Fibroblast of skin of right biceps (primary cell): ENCODE data around the gene TBC1D20.

Experiments used
- DNase-seq: peaks from one replicate; pipeline ENCODE4 v3.0.0-alpha.2; 2013

Gene TBC1D20

GRCh38 chr20:437787-438486 is 24.4 kb downstream of the TBC1D20 start:
- DNase-seq = no peak

DNA sequence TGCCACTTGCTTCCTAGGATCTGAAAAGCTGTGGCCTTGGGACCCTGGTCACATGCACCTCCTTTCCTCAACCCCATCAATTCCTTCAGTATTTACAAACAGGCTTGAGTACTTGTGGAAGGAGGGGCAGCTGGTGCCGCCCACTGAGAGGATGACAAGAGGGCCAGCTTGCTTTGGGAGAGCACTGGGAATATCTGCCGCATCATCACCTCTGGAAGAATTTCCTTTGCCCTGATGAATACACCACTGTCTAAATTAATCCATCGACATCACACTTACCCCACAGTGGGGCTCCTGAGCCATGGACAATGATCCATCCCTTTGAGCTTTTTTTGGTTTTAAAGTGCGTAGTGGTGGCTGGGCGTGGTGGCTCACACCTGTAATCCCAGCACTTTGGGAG is 25.9 kb downstream of the TBC1D20 start:
- DNase-seq = no peak

GRCh38 chr20:435558-435957 is 26.8 kb downstream of the TBC1D20 start:
- DNase-seq = no peak

DNA sequence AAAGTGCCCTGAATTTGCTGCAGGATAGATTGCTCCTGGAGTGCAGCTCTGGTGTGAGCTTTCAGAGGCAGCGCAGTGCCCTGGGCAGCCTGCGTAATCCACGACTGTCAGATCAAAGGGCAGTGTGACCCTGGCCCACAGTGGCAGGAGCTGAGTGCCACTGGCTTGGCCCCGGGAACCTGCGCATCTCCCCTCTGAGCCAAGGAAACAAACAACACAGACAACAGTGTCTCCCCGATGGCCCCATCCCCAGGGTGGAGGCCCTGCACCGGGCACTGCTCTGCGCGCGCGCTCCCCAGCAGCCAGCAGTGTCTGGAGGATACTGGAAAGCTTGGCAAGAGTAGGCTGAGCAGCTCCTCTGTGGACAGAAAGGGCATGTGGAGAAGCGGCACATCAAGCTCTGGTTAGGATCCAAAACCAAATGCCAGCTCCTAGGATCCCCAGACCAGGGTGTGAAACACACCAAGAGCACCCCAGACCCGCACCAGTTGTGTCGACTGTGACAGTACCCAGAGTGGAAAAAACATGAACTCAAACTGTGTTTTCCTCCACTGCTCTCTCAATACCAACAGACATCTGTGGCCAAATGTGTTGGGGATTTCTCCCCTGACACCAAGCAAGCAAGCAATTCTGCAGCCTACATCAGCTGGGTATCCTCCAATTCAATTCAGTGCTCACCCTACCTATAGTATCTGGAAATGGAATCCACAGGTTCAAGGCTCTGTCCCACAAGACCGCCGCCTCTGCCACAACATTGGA is 27.5 kb downstream of the TBC1D20 start:
- no peak for DNase-seq

- DNase-seq = no peak
Observed at GRCh38 chr20:434221-434620, 28.1 kb downstream of the TBC1D20 start.

GRCh38 chr20:433300-433975 is 28.9 kb downstream of the TBC1D20 start:
- no peak for DNase-seq

DNA sequence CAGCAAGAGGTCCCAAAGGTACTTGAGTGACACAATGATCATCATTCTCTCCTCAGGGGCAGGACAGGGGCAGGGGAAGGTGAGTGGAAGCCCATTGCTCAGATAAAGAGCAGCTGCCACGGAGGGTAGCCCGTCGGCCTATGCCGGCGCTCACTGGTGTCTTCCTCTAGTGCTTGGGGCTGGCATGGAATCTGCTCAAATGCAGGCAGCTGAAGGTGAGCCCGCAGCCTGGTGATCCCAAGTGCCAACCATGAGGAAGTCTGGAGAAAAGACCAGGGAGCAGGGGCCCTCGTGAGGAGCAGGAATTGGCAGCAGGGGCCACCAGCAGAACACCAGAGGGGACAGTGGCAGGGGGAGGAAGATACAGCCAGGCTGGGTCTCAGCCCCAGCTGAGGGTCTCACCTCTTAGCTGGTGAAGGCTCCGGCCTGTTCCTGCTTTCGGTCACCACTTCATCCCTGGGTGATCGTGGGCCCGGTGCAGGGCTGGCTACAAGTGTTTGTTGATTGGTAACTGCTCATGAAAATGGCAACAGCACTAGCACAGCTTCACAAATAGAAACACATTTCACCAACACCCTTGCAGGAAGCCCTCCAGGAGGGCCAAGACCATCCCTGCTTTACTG is 29.5 kb downstream of the TBC1D20 start:
- no peak for DNase-seq

- DNase-seq = no peak
Observed at GRCh38 chr20:432208-432607, 30.1 kb downstream of the TBC1D20 start.

DNA sequence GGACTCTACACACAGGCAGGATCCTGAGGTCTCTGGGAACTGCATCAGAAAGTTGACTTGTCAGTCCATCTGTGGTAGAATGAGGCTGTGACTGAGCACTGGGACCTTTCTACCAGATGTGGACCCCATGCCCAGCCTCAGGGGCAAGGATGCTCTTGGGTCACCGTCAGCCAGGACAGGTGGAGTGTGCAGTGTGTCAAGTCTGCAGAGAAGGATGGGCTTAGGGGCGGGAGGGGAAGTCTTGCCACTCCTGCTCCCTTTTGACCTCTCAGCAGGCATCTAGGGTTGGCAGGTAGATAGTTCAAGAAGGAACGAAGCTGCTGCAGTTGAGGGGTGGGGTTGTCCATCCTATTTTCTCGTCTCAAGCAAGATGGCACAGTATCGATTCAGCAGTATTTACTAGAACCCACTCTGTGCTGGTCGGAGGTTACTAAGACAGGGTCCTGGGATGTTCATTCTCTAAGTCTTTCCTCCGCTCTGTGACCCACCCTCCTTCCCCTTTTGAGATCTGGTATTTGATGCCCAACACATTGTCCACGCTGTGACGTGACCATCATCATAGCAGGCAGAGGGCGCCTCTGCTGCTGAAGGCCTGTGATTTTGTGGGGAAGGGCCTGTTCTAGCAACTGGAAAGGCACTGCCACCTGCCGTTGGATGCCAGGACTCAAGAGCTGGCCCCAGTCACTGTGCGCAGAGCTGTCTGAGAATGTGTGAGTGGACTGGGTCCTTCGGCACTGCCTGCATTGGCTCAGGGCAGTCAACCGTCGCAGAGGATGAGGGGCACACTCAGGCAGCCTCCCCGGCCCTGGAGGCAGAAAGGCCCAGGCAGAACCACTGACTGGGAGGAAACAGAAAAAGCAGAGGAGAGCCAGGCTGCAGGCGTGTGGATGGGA is 31.1 kb downstream of the TBC1D20 start:
- peak; percentile 67 for DNase-seq

GRCh38 chr20:430091-430999 is 32.0 kb downstream of the TBC1D20 start:
- no peak for DNase-seq

DNA sequence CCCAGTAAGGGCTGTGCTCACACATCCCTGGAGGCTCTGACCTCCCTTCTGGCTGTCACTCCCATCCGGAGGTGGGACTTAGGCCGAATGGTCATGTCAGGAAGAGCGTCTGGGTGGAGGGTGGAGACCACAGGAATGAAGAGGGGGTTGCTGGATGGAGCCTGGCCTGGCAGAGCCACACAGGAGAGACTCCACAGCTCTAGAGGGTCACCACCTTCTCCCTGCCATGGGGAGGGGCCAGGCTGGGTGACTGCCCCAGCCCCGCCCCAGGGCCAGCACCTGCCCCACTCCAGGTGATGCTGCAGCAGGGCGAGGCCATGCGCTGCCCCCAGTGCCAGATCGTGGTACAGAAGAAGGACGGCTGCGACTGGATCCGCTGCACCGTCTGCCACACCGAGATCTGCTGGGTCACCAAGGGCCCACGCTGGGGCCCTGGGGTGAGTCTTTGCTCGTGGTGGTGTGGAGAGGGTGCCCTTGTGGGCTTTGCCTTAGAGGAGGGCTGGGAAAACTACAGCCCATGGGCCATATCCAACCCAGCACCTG is 33.6 kb downstream of the TBC1D20 start:
- no peak for DNase-seq

- DNase-seq = no peak
Observed at GRCh38 chr20:427849-428657, 34.3 kb downstream of the TBC1D20 start.

- no peak for DNase-seq
Observed at GRCh38 chr20:427401-427800, 34.9 kb downstream of the TBC1D20 start.

DNA sequence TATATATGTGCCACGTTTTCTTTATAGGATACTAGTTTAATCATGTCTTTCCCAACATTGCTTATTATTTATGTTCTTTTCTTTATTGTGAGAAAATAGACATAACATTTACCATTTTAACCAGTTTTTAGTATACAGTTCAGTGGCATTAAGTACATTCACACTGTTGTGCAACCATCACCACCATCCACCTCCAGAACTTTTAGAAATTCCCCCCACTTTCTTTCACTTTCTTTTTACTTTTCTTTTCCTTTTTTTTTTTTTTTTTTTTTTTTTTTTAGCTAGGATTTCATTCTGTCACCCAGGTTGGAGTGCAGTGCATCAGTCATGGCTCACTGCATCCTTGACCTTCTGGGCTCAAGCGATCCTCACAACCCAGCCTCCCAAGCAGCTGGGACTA is 35.8 kb downstream of the TBC1D20 start:
- DNase-seq = no peak

DNA sequence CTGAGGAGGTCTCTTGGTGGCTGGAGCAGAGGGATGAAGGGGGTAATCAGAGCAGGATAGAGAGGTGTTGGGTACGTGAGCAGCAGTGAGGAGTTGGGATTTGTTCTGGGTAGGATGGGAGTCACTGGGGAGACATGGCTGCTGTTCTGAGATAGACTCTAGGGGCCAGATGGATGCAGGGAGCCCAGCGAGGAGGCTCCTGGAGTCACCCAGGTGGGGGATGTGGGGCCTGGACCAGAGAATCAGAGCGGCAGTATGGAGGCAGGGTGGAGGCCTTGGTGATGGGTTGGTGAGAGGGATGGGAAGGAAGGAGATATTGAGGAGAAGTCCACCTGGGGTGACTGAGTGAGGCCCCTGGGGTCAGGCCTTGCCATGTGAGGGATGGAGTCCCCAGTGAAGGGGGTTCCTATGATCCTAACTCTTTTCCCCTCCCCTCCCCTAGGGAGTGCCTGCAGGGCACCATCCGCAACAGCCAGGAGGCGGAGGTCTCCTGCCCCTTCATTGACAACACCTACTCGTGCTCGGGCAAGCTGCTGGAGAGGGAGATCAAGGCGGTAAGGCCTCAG is 40.6 kb downstream of the TBC1D20 start:
- no peak for DNase-seq

DNA sequence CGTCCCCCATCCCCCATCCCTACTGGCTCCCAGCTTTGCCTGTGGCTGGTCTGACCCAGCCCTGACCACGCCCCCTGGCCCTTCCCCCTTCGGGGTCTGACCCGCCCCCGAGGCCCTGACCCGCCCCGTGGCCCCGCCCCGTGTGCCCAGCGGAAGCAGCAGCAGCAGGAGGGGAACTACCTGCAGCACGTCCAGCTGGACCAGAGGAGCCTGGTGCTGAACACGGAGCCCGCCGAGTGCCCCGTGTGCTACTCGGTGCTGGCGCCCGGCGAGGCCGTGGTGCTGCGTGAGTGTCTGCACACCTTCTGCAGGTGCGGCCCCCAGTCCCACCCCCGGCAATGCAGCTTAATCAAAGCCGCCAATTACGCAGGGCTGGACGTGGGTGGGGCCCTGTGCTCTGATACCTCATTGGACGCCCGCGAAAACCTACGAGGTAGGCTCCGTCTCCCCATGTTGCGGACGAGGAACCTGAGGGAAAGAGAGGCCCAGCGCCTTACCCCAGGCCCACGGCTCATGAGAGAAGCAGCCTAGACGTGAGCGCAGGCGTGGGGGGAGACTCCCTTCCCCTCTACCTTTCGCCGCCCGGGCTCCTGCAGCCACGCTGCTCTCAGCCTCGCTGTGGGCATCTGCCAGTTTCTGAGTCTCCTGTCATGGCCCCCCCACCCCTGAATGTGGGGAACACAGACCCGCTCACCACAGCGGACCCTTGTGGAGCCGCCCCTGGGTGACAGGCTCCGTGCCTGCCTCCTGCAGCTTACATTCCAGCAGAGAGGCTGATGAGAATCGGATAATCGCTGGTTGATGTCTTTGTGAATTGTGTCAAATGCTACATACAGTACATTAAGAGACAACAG is 41.4 kb downstream of the TBC1D20 start:
- no peak for DNase-seq

GRCh38 chr20:420166-420620 is 42.1 kb downstream of the TBC1D20 start:
- no peak for DNase-seq

GRCh38 chr20:419556-420165 is 42.7 kb downstream of the TBC1D20 start:
- no peak for DNase-seq
